Suprapubic skin (tissue), 3 donors: ENCODE measurements around the gene TMEM250.

Experiments
- CTCF ChIP-seq, 2 donors: fragments of 200-600 bp in 1 of 2; fragments of 450-650 bp in 1 of 2; sonication (generic) in 1 of 2; IDR thresholded peaks; one replicate each; pipeline ENCODE4 v1.5.1; 2016 to 2019; ENCODE audit warnings: antibody characterized with exemption in 2 of 2, mild to moderate bottlenecking in 1 of 2, moderate library complexity in 1 of 2
- EP300 ChIP-seq: sonication (generic); formaldehyde crosslinking; IDR thresholded peaks from one replicate; pipeline ENCODE4 v1.6.1; 2017; ENCODE audit warnings: antibody characterized with exemption
- POLR2A ChIP-seq, 2 donors: fragments of 450-650 bp; IDR thresholded peaks; one replicate each; pipeline ENCODE4 v1.6.1; 2017; ENCODE audit warnings: antibody characterized with exemption in 2 of 2, mild to moderate bottlenecking in 2 of 2, moderate library complexity in 2 of 2

GRCh38 chr9:136156209-136157120 is 37.8 kb upstream of the TMEM250 start:
- no peak for TF ChIP-seq CTCF (IDR thresholded peaks at IDR 0.05)
- no peak for TF ChIP-seq EP300
- TF ChIP-seq POLR2A (IDR thresholded peaks at IDR 0.05): no peak
